Measurements from ENCODE around the gene AOAH. TPM values are rescaled to one million over a fixed set of nuclear protein-coding genes. Genes with fewer than 3 reads are reported as not detected.

Gene AOAH
- total RNA-seq, 4 donors from 2014 or later, result 0.93 to 20.5 (median 9.9) TPM

- no peaks in the 10 kb centered on the region for H3K27me3 ChIP-seq
- no peak overlapping the region for H3K27ac ChIP-seq
- H3K4me1 ChIP-seq, result no peaks in the 10 kb centered on the region
- no peaks in the 10 kb centered on the region for H3K9me3 ChIP-seq
- WGBS, 2 donors (ENCODE audit: low coverage in 1 of 2), result 89 to 91% methylated on average over 8 of the region's 10 CpGs
- no peak for ATAC-seq
- no peaks in the 10 kb centered on the region for H3K36me3 ChIP-seq
- H3K4me3 ChIP-seq, result no peak overlapping the region
- TF ChIP-seq CTCF (IDR thresholded peaks at IDR 0.05) (no peak), POLR2A (IDR thresholded peaks at IDR 0.05) (no peak), EP300 (IDR thresholded peaks at IDR 0.05) (no peak), POLR2AphosphoS5 (IDR thresholded peaks at IDR 0.05) (no peak)
These were observed 209.7 kb downstream of the AOAH start for GRCh38 chr7:36514289-36515243.

- H3K36me3 ChIP-seq, result no peaks in the 10 kb centered on the region
- no peaks in the 10 kb centered on the region for H3K9me3 ChIP-seq
- H3K27ac ChIP-seq, result no peak overlapping the region
- no peak for TF ChIP-seq POLR2AphosphoS5 (IDR thresholded peaks at IDR 0.05)
- no peak for TF ChIP-seq POLR2A (IDR thresholded peaks at IDR 0.05)
- TF ChIP-seq CTCF (IDR thresholded peaks at IDR 0.05), result no peak
- no peak for TF ChIP-seq EP300 (IDR thresholded peaks at IDR 0.05)
- 100% methylated on average over 1 of the region's 10 CpGs; no CpG with 5 or more reads in 1 of the 2 donors for WGBS, 2 donors (ENCODE audit: low coverage in 1 of 2)
- H3K27me3 ChIP-seq, result no peaks in the 10 kb centered on the region
- no peak overlapping the region for H3K4me3 ChIP-seq
- no peaks in the 10 kb centered on the region for H3K4me1 ChIP-seq
- ATAC-seq, result no peak
These were observed 210.9 kb downstream of the AOAH start for GRCh38 chr7:36513393-36513792.

- Histone ChIP-seq H3K4me3 (no peak overlapping the region), H3K36me3 (no peaks in the 10 kb centered on the region), H3K27me3 (no peaks in the 10 kb centered on the region), H3K4me1 (peaks cover 0 to 3% (median 0%) of the 10 kb centered on the region in 3 donors), H3K9me3 (no peaks in the 10 kb centered on the region), H3K27ac (no peak overlapping the region)
- ATAC-seq, result no peak
- TF ChIP-seq POLR2A (IDR thresholded peaks at IDR 0.05) (no peak), POLR2AphosphoS5 (IDR thresholded peaks at IDR 0.05) (no peak), CTCF (IDR thresholded peaks at IDR 0.05) (no peak)
- 40% methylated on average over 1 of the region's 4 CpGs; no CpG with 5 or more reads in 1 of the 2 donors for WGBS, 2 donors (ENCODE audit: low coverage in 1 of 2)
These were observed 211.7 kb downstream of the AOAH start for GRCh38 chr7:36512616-36513015.

GRCh38 chr7:36509962-36510361 is 214.3 kb downstream of the AOAH start:
- Histone ChIP-seq H3K4me1 (peaks cover 0 to 11% (median 0%) of the 10 kb centered on the region in 3 donors), H3K27ac (no peak overlapping the region), H3K4me3 (no peak overlapping the region), H3K27me3 (no peaks in the 10 kb centered on the region), H3K36me3 (no peaks in the 10 kb centered on the region), H3K9me3 (no peaks in the 10 kb centered on the region)
- 74 to 88% methylated on average over 3 to 5 of the region's 9 CpGs for WGBS, 2 donors (ENCODE audit: low coverage in 1 of 2)
- ATAC-seq, result no peak
- no peak for TF ChIP-seq POLR2A (IDR thresholded peaks at IDR 0.05)
- no peak for TF ChIP-seq CTCF (IDR thresholded peaks at IDR 0.05)
- no peak for TF ChIP-seq EP300 (IDR thresholded peaks at IDR 0.05)
- TF ChIP-seq POLR2AphosphoS5 (IDR thresholded peaks at IDR 0.05), result no peak
